ENCODE results near the gene AURKB. TPM values are rescaled to one million over a fixed set of nuclear protein-coding genes. Genes with fewer than 3 reads are reported as not detected.

AURKB gene
- total and polyA plus RNA-seq, 2 of the 13 experiments (the other 11 are each of a cell fraction or from before 2014, with no cell fraction given): 29.5 to 75.3 TPM

- TF ChIP-seq ZFX (CRISPR knock-in tag; IDR thresholded peaks at IDR 0.05; ENCODE audit: low read depth) (no peak; the same call in none of the 2 replicates), PCBP2 (optimal IDR thresholded peaks at IDR 0.05; ENCODE audit: low read depth, low read length, poor library complexity, severe bottlenecking) (no peak), IRF2 (CRISPR knock-in tag; IDR thresholded peaks at IDR 0.05) (peak; percentile 70), CEBPG (CRISPR knock-in tag; IDR thresholded peaks at IDR 0.05) (peak; percentile 85), YEATS4 (CRISPR knock-in tag; IDR thresholded peaks at IDR 0.05; ENCODE audit: borderline replicate concordance) (0 out of 2 replicates have a peak, but pooled peaks have one; percentile 33), KMT2A (CRISPR knock-in tag; IDR thresholded peaks at IDR 0.05) (no peak), SMARCC2 (IDR thresholded peaks at IDR 0.05) (no peak), ZNF17 (CRISPR knock-in tag; IDR thresholded peaks at IDR 0.05) (no peak), SRY (CRISPR knock-in tag; IDR thresholded peaks at IDR 0.05) (peak; percentile 55; the same call in 1 of the 2 replicates), ZNF263 (CRISPR knock-in tag; IDR thresholded peaks at IDR 0.05) (0 out of 2 replicates have a peak, but pooled peaks have one; percentile 8), KLF9 (CRISPR knock-in tag; IDR thresholded peaks at IDR 0.05; ENCODE audit: low read depth) (no peak), RERE (CRISPR knock-in tag; IDR thresholded peaks at IDR 0.05; ENCODE audit: low read depth) (no peak), HDAC6 (IDR thresholded peaks at IDR 0.05; ENCODE audit: low read depth, low read length) (no peak), ZNF574 (CRISPR knock-in tag; IDR thresholded peaks at IDR 0.05) (peak; percentile 60), POLR2A (IDR thresholded peaks at IDR 0.05; ENCODE audit: insufficient read depth in 1 of 2, low read depth in 2 of 2, low read length in 2 of 2) (no peak), TFDP1 (CRISPR knock-in tag; IDR thresholded peaks at IDR 0.05; ENCODE audit: borderline replicate concordance) (no peak), ZNF724P (CRISPR knock-in tag; IDR thresholded peaks at IDR 0.05; ENCODE audit: borderline replicate concordance) (no peak), ZNF256 (CRISPR knock-in tag; conservative IDR thresholded peaks at IDR 0.05) (no peak), ETV6 (CRISPR knock-in tag; conservative IDR thresholded peaks at IDR 0.05) (no peak; the same call in 1 of the 2 replicates)
Measured at GRCh38 chr17:8185582-8186445, 24.6 kb downstream of the AURKB start (continued).

Data from HepG2 (cell line).